ENCODE data around the gene FBRSL1. TPM values are rescaled to one million over a fixed set of nuclear protein-coding genes. Genes with fewer than 3 reads are reported as not detected.

FBRSL1 gene
- total RNA-seq, 3 donors from 2014 or later (not counting 1 experiment from before 2014, with no cell fraction given) = 67.5 to 78.0 (median 76.2) TPM

DNA sequence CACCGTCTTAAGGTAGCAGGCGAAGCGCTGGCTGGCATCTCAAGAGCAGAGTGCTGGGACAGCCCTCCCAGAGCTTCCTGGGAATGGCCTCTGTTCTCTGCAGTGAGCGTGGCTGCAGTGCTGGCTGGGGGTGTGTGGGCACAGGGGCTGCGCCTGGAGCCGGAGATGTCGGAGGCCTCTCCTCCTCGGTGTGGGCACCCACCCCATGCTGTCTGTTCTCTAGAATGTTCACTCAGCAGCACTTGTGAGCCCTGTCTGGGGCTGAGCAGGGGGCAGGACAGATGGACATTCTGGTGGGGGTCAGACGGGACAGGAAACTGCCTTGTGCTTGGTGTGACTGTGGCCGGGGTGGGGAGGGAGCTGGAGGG is 15.9 kb downstream of the FBRSL1 start:
- Mint-ChIP-seq H3K27me3 (ENCODE audit: low read depth in 2 of 2) (no peaks in the 10 kb centered on the region), H3K36me3 (no peaks in the 10 kb centered on the region), H3K9me3 (no peaks in the 10 kb centered on the region), H3K4me1 (peaks cover 40 to 62% of the 10 kb centered on the region in 2 donors), H3K4me3 (peak overlapping the region; percentile 17), H3K27ac (peak overlapping the region; percentile 77 to 85)
- no peak overlapping the region for H3K4me3 ChIP-seq (ENCODE audit: low read length)
- peaks cover 11% of the 10 kb centered on the region for H3K36me3 ChIP-seq (ENCODE audit: control insufficient read depth, insufficient read depth, low read length)
- 65% methylated on average over 10 of the region's 10 CpGs for WGBS (ENCODE audit: insufficient coverage)
- peaks cover 65% of the 10 kb centered on the region for H3K4me1 ChIP-seq (ENCODE audit: control insufficient read depth, insufficient read depth, low read length)
- H3K27ac ChIP-seq (ENCODE audit: low read length) = peak overlapping the region; percentile 54
- DNase-seq (no peak), ATAC-seq (no peak)
- H3K9me3 ChIP-seq (ENCODE audit: control insufficient read depth, insufficient read depth, low read length) = no peaks in the 10 kb centered on the region
- H3K27me3 ChIP-seq (ENCODE audit: control insufficient read depth, insufficient read depth, low read length) = no peaks in the 10 kb centered on the region
- intact Hi-C loops (cut with micrococcal nuclease) = no loop called here
- TF ChIP-seq, protein P1, sequence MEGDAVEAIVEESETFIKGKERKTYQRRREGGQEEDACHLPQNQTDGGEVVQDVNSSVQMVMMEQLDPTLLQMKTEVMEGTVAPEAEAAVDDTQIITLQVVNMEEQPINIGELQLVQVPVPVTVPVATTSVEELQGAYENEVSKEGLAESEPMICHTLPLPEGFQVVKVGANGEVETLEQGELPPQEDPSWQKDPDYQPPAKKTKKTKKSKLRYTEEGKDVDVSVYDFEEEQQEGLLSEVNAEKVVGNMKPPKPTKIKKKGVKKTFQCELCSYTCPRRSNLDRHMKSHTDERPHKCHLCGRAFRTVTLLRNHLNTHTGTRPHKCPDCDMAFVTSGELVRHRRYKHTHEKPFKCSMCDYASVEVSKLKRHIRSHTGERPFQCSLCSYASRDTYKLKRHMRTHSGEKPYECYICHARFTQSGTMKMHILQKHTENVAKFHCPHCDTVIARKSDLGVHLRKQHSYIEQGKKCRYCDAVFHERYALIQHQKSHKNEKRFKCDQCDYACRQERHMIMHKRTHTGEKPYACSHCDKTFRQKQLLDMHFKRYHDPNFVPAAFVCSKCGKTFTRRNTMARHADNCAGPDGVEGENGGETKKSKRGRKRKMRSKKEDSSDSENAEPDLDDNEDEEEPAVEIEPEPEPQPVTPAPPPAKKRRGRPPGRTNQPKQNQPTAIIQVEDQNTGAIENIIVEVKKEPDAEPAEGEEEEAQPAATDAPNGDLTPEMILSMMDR (IDR thresholded peaks at IDR 0.05) = no peak

GRCh38 chr12:132506328-132507160 is 16.6 kb downstream of the FBRSL1 start:
- Mint-ChIP-seq H3K27ac (peak overlapping the region; percentile 77 to 85), H3K4me1 (peaks cover 39 to 55% of the 10 kb centered on the region in 2 donors), H3K36me3 (no peaks in the 10 kb centered on the region), H3K27me3 (ENCODE audit: low read depth in 2 of 2) (no peaks in the 10 kb centered on the region), H3K4me3 (peak overlapping the region; percentile 47), H3K9me3 (no peaks in the 10 kb centered on the region)
- Histone ChIP-seq H3K27ac (ENCODE audit: low read length) (peak overlapping the region; percentile 58), H3K36me3 (ENCODE audit: control insufficient read depth, insufficient read depth, low read length) (peaks cover 11% of the 10 kb centered on the region), H3K4me1 (ENCODE audit: control insufficient read depth, insufficient read depth, low read length) (peaks cover 58% of the 10 kb centered on the region), H3K27me3 (ENCODE audit: control insufficient read depth, insufficient read depth, low read length) (no peaks in the 10 kb centered on the region), H3K4me3 (ENCODE audit: low read length) (no peak overlapping the region), H3K9me3 (ENCODE audit: control insufficient read depth, insufficient read depth, low read length) (no peaks in the 10 kb centered on the region)
- TF ChIP-seq, protein P1 (IDR thresholded peaks at IDR 0.05) = no peak
- intact Hi-C loops (cut with micrococcal nuclease) = no loop called here
- peak; percentile 83 to 93 (median 85) for ATAC-seq
- WGBS (ENCODE audit: insufficient coverage) = 32% methylated on average over 32 of the region's 32 CpGs
- DNase-seq = peak; percentile 68 to 70

DNA sequence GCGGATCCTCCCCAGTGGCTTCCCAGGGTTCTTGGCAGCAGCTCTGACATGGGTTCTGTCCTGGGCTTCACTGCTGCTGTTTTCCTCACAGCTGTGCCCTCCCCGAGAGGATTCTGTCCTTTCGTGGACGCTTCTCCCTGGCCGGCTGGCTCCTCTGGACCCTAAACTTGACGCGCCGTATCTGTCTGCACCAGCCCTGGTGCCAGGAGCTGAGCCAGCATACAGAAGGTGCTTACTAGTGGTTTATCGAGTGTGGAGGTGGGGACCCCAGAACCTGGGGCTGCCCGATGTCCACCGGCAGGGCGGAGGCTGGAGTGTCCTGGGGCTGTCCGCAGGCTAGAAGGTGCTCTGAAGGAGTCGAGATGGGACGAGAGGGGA is 17.2 kb downstream of the FBRSL1 start:
- H3K4me3 Mint-ChIP-seq = peak overlapping the region; percentile 47

More for the DNA sequence above, 17.2 kb downstream of the FBRSL1 start:
- H3K27ac Mint-ChIP-seq = peak overlapping the region; percentile 77 to 85
- H3K4me1 Mint-ChIP-seq = peaks cover 33 to 49% of the 10 kb centered on the region in 2 donors
- H3K27me3 ChIP-seq (ENCODE audit: control insufficient read depth, insufficient read depth, low read length) = no peaks in the 10 kb centered on the region
- no peaks in the 10 kb centered on the region for H3K36me3 Mint-ChIP-seq
- peaks cover 14% of the 10 kb centered on the region for H3K36me3 ChIP-seq (ENCODE audit: control insufficient read depth, insufficient read depth, low read length)
- DNase-seq = no peak
- TF ChIP-seq, protein P1 (IDR thresholded peaks at IDR 0.05) = no peak
- peaks cover 55% of the 10 kb centered on the region for H3K4me1 ChIP-seq (ENCODE audit: control insufficient read depth, insufficient read depth, low read length)
- intact Hi-C loops (cut with micrococcal nuclease) = no loop called here
- no peaks in the 10 kb centered on the region for H3K9me3 Mint-ChIP-seq
- WGBS (ENCODE audit: insufficient coverage) = 69% methylated on average over 15 of the region's 15 CpGs
- no peak for ATAC-seq
- peak overlapping the region; percentile 58 for H3K27ac ChIP-seq (ENCODE audit: low read length)
- H3K4me3 ChIP-seq (ENCODE audit: low read length) = no peak overlapping the region
- no peaks in the 10 kb centered on the region for H3K9me3 ChIP-seq (ENCODE audit: control insufficient read depth, insufficient read depth, low read length)
- no peaks in the 10 kb centered on the region for H3K27me3 Mint-ChIP-seq (ENCODE audit: low read depth in 2 of 2)

Measured in natural killer cell (primary cell).